Peyer's patch (tissue), 4 donors: Measurements from ENCODE around the gene CNPY1. TPM values are rescaled to one million over a fixed set of nuclear protein-coding genes. Genes with fewer than 3 reads are reported as not detected.
A peak's percentile ranks its signal among the peaks of the same experiment; 100 is the strongest.

Experiments
- DNase-seq, 3 donors: peaks; one replicate each; pipeline ENCODE4 v3.0.0-alpha.2; 2017 to 2019
- H3K27ac ChIP-seq, 4 donors: fragments of 200-600 bp; sonication (generic); one replicate each; pipeline ENCODE4 v1.5.1; 2016 to 2019
- H3K27me3 ChIP-seq, 2 donors: fragments of 200-600 bp; sonication (generic); one replicate each; pipeline ENCODE4 v1.5.1; 2019
- H3K36me3 ChIP-seq, 3 donors: fragments of 200-600 bp; sonication (generic); one replicate each; pipeline ENCODE4 v1.5.1; 2016 to 2019
- H3K4me1 ChIP-seq, 4 donors: fragments of 200-600 bp; sonication (generic); one replicate each; pipeline ENCODE4 v1.5.1; 2016 to 2019
- H3K4me3 ChIP-seq, 4 donors: fragments of 200-600 bp; sonication (generic); 1 replicate in 3 of 4; 2 replicates in 1 of 4; pipeline ENCODE4 v1.5.1; 2016 to 2019; ENCODE audit warnings: mild to moderate bottlenecking in 1 of 4
- H3K9me3 ChIP-seq, 4 donors: fragments of 200-600 bp; sonication (generic); one replicate each; pipeline ENCODE4 v1.5.1; 2016 to 2019; ENCODE audit warnings: mild to moderate bottlenecking in 1 of 4
- CTCF ChIP-seq, 6 experiments: fragments of 450-650 bp in 4 of 6; fragments of 200-600 bp in 2 of 6; sonication (generic) in 1 of 6; IDR thresholded peaks; one replicate each; pipeline ENCODE4 v1.5.1; 2017 to 2019; ENCODE audit warnings: antibody characterized with exemption in 6 of 6, mild to moderate bottlenecking in 3 of 6, moderate library complexity in 1 of 6
- POLR2A ChIP-seq, 2 donors: fragments of 450-650 bp; IDR thresholded peaks; one replicate each; pipeline ENCODE4 v1.5.1; 2017; ENCODE audit warnings: antibody characterized with exemption in 2 of 2, mild to moderate bottlenecking in 2 of 2, moderate library complexity in 2 of 2
- total RNA-seq, 4 donors: library from RNA; depleted of rRNA; stranded (reverse); fragments of >200 nt; gene quantifications; one replicate each; pipeline ENCODE4 v1.1.0, GENCODE V29; 2016

The CNPY1 gene
- total RNA-seq, 4 donors from 2014 or later = 0.40 TPM; not detected in 3

GRCh38 chr7:155458111-155458877, 88.1 kb downstream of the CNPY1 start, which contains the start of gene EN2:
Gene EN2 (plus strand): TSS chr7:155458129. CDS start chr7:155458378, 249 bp downstream.
- Histone ChIP-seq H3K27ac (no peak within 1 kb of the TSS), H3K4me1 (peaks cover 0 to 39% (median 6%) of the 10 kb centered on the region in 4 donors), H3K27me3 (peaks cover 0 to 89% of the 10 kb centered on the region in 2 donors), H3K4me3 (peak within 1 kb of the TSS; percentile 27 to 53 (median 43)), H3K9me3 (no peaks in the 10 kb centered on the region), H3K36me3 (no peaks in the 10 kb centered on the region)
- TF ChIP-seq CTCF (IDR thresholded peaks at IDR 0.05) (no peak), POLR2A (IDR thresholded peaks at IDR 0.05) (no peak)
- DNase-seq = peak in 1 of 3 donors; percentile 49

- Histone ChIP-seq H3K9me3 (no peaks in the 10 kb centered on the region), H3K27ac (no peak overlapping the region), H3K4me3 (peak overlapping the region; percentile 27 to 53 (median 43)), H3K36me3 (no peaks in the 10 kb centered on the region), H3K27me3 (peaks cover 0 to 88% of the 10 kb centered on the region in 2 donors), H3K4me1 (peaks cover 0 to 39% (median 6%) of the 10 kb centered on the region in 4 donors)
- no peak for DNase-seq
- TF ChIP-seq CTCF (IDR thresholded peaks at IDR 0.05) (no peak), POLR2A (IDR thresholded peaks at IDR 0.05) (no peak)
These were observed 88.7 kb downstream of the CNPY1 start for GRCh38 chr7:155457544-155458110.

GRCh38 chr7:155456738-155457543, 89.4 kb downstream of the CNPY1 start:
- H3K4me3 ChIP-seq = peak overlapping the region; percentile 27 to 53 (median 43)
- H3K4me1 ChIP-seq = peaks cover 0 to 39% (median 6%) of the 10 kb centered on the region in 4 donors

GRCh38 chr7:155455776-155456737, 90.3 kb downstream of the CNPY1 start:
- no peak overlapping the region for H3K27ac ChIP-seq
- H3K36me3 ChIP-seq = no peaks in the 10 kb centered on the region
- peaks cover 0 to 39% (median 6%) of the 10 kb centered on the region in 4 donors for H3K4me1 ChIP-seq
- no peaks in the 10 kb centered on the region for H3K9me3 ChIP-seq
- no peak for DNase-seq
- TF ChIP-seq POLR2A (IDR thresholded peaks at IDR 0.05) = no peak
- no peak for TF ChIP-seq CTCF (IDR thresholded peaks at IDR 0.05)
- peaks cover 0 to 82% of the 10 kb centered on the region in 2 donors for H3K27me3 ChIP-seq
- H3K4me3 ChIP-seq = peak overlapping the region in 1 of 4 donors; percentile 51

More at GRCh38 chr7:155456738-155457543, 89.4 kb downstream of the CNPY1 start:
- Histone ChIP-seq H3K27me3 (peaks cover 0 to 82% of the 10 kb centered on the region in 2 donors), H3K36me3 (no peaks in the 10 kb centered on the region), H3K27ac (no peak overlapping the region), H3K9me3 (no peaks in the 10 kb centered on the region)
- TF ChIP-seq CTCF (IDR thresholded peaks at IDR 0.05) = no peak
- TF ChIP-seq POLR2A (IDR thresholded peaks at IDR 0.05) = no peak
- peak in 2 of 3 donors; percentile 60 to 76 for DNase-seq
